Activated gamma-delta T cell (primary cell): Measurements from ENCODE around the gene TUBAL3.
"Not testable (repeated sequence)": the region's sequence is repeated elsewhere in the genome, so short reads cannot be mapped to it uniquely, and the experiment has no call there.

Experiments used
- DNase-seq: peaks from one replicate; lab custom pipeline; 2025; lab: John Stamatoyannopoulos, UW

Gene TUBAL3

DNA sequence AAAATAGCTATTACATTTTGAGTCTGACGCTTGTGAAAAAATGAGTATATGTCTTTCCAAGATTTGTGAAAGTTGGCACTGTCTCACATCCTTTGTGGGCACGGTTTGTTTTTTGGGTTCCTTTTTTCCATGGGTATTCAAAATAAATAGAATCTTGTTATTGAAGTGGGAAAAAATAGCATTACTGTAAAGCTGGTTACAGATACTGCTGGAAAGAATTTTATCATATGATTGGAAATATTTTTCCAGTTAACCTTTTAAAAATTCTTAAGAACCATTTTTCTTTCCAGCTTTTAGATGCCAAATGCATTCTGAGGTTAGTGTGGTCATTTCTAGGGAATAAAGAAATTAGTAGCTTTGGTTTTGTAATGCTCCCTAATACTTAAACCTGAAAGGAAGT, 19.1 kb upstream of the TUBAL3 start:
- no peak for DNase-seq

DNA sequence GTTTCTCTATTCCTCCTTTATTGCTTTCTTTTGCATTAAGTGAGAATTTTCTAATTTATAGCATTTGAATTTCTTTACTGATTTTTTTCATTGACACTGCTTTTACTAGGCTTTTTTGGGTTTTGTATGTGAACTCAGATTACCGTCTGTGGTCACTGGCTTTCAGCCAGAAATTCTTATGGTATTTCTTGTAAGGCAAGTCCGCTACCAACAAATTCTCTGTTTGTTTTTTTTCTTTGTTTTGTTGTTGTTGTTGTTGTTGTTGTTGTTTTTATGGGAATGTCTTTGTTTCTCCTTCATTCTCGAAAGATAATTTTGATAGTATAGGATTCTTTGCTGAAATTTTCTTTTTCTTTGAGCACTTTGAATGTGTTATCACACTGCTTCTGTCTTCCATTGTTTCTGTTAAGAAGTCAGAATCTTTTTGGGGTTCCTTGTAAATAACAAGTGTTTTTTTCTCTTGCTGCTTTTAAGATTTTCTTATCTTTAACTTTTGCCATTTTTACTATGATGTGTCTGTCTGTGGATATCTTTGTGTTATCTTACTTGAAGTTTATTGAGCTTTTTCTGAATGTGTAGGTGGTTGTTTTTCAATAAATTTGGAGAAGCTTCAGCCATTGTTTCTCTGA, 15.0 kb upstream of the TUBAL3 start:
- DNase-seq, result no peak

DNA sequence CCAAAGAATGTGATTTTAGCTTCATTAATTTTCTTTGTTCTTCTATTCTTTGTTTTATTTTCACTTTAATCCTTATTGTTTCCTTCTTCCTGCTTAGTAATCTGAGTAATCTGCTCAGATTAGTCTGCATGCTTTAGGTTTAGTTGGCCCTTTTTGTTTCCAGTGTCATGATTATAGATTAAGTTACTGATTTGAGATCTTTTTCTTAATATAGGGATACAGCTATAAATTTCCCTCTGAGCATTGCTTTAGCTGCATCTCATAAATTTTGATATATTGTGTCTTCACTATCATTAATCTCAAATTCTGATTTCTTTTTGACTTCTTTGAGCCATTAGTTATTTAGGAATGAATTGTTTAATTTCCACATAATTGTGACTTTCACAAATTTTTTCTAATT, 14.0 kb upstream of the TUBAL3 start:
- DNase-seq, result no peak

DNA sequence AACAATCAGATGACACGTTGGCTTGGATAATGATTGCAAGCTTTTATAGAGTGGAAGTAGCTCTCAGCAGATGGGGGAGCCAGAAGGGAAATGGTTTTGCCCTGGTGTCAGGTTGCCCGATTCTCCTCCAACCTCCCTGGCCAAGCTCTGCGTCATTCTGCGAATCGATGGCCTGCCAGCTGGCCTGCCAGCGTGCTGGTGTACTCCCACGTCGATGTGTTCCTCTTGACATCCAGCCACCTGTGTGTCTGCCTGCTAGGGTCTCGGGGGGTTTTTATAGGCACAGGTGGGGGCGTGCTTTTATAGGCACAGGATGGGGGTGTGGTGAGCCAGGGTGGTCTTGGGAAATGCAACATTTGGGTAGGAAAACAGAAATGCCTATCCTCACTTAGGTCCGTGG, 12.4 kb upstream of the TUBAL3 start:
- no peak for DNase-seq

DNA sequence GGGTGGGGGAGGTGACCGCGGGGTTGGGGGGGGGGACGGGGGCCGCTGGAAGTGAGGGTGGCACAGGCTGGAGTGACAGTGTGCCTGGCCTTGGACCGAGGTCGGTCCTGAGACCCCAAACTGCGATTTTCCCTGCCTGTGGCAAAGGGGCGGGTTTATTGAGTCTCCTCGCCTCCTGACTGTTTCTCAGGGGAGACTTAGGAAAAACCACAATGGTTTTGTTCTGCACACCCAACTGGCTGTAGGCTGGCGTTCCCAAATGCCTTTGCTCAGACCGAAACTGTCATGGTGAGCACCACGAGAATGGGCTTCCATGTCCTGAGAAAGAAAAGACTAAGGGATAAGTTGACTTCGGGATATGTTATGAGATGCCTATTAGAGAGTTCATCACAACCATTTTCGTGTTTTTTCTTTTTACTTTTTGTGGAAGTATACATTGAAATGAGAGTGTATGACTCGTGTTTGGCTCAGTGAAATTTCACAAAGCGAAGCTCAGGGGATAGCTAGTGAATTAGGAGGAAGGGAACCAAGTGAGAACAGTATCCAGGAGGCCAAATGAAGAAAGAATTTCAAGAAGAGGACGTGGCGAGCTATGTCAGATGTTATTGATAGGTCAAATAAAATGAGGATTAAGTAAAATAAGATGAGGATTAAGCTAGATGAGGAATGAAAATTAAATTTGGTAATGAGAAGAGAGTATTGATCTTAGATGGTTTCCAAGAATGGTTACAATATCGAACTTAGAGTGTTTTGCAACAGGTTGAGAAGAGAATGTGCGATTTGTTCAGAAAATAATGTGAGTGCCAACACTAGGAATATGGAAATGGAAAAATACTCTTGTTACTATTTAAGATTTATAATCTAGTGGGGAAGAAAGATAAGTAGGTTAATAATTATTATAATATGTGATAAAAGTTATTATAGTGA, 8.6 kb upstream of the TUBAL3 start:
- no peak for DNase-seq

DNA sequence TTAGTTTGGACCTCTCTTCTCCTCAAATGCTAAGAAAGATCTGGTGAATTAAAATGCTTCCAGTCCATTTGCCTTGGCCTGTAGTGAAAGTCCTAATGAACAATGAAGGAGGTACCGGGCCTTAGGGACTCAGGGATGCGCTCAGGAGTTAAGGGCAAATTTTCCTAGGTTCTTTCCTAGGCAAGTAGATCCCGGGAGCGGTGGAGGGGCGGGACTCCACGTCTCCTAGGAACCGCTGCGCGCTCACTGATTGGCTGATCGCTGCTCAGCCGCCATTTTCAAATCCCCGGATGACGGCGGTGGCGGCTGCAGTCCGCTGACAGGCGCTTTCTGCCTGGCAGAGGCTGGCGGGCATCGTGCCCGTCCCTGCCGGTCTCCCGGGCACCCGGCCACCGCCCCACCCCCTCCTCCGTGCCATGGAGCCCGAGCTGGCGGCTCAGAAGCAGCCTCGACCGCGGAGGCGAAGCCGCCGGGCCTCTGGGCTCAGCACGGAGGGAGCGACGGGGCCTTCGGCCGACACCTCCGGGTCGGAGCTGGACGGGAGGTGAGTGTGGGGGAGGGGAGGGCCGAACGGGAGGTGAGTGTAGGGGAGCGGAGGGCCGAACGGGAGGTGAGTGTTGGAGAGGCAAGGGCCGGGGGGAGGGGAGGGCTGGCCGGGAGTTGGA, 7.8 kb upstream of the TUBAL3 start, which contains the start of gene NET1:
Gene NET1 (plus strand): TSS at position 281 of the 665 bp plus-strand sequence. CDS start 136 bp downstream, at position 417.
- DNase-seq, result peak; percentile 38

DNA sequence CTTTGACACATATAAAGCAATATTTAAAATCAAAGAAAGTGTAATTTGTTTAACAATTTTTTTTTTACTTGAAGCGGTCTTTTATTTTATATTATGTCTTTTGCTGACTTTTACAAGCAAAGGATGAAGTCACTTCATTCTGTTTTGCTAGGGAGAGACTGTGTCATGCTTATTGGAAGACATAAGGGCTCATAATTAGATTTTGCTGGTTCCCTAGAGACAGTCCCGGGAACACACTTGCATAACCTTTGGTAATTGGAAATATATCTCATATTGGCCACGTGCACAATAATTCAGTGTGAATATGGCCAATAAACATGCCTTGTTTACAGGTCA, 7.3 kb upstream of the TUBAL3 start:
- DNase-seq, result no peak

DNA sequence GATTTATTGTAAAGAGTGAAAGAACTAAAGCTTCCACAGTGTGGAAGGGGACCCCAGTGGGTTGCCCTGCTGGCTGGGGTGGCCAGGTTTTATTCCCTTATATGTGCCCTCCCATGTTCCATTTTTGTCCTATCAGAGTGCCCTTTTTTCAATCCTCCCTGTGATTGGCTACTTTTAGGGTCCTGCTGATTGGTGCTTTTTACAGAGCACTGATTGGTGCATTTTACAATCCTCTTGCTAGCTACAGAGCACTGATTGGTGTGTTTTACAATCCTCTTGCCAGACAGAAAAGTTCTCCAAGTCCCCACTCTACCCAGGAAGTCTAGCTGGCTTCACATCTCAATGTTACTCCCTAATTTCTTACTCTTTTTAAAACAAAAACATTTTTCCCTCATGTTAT, 6.2 kb upstream of the TUBAL3 start:
- DNase-seq, result not testable (repeated sequence)

DNA sequence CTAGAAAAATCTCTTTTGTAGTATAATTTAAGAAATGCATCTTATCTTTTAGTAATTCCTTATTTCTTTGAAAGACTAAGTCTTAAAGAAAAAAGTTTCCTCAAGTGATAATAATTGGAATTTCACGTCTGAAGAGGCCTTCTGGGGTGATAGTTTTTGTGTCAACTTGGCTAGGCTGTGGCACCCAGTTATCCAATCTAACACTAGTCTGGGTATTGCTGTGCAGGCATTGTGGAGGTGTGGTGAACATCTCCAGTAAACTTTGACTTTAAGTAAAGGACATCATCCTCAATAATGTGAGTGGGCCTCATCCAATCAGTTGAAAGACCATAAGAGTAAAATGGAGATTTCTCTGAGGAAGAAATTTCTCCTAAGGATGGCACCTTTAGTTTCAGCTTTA, 2.3 kb upstream of the TUBAL3 start:
- no peak for DNase-seq

DNA sequence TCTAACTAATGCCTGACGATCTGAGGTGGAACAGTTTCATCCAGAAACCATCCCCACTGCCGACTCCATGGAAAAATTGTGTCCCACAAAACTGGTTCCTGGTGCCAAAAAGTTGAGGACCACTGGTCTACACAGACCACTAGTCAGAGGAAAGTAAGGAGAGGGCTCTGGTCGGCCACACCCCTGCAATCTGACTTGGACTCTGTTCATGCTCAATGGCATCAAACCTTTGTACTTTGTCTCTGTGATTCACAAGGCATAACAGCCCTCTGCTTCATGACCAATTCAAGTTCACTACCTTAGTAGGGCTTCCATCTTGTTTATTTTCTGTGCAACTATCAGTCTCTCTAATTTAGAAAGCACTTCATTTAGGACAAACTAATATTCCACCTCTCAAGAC, 1.8 kb downstream of the TUBAL3 start:
- DNase-seq, result no peak

DNA sequence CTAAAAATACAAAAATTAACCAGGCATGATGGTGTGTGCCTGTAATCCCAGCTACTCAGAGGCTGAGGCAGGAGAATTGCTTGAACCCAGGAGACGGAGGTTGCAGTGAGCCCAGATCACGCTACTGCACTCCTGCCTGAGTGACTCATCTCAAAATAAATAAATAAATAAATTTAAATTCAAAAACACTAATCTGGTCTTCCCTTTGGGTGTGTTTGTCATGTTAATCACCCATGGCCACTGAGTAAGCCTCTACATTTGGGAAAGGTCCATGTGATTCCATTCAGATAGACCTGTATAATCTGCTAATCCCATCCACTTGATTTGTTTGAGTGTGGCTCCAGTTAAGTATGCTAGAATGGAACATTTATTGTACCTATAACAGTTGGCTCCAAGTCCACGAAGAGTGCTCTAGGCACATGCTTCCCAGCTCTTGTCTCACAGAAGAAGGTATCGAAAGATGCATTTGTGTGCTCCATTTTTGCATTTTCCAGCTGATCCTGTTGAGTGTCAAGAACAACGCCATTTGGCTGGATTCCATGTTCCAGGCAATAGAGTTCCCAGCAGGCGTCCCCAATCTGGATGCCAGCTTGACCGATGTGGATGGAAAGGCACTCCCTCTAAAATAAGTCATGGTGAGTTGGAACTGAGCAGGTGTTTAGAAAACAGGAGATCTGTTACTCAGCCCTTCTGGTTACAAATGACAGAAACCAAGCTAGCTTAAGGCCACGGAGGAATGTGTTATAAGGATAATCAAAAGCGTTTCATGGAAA, 4.0 kb downstream of the TUBAL3 start:
- no peak for DNase-seq

DNA sequence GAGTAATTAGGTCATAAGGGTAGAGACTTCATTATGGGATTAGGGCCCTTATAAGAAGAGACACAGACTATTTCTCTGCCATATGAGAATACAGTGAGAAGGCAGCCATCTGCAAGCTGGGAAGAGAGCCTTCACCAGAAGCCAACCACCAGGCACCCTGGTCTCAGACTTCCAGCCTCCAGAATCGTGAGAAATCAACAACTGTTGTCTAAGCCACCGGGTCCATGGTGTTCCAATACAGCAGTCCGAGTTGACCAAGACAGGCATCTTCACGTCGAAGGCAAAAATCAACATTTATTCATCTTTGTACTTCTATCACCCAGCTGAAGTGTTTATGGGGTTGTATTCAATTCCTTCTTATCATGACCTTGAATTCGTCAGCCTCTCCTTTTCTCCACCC, 5.3 kb downstream of the TUBAL3 start:
- DNase-seq, result no peak

DNA sequence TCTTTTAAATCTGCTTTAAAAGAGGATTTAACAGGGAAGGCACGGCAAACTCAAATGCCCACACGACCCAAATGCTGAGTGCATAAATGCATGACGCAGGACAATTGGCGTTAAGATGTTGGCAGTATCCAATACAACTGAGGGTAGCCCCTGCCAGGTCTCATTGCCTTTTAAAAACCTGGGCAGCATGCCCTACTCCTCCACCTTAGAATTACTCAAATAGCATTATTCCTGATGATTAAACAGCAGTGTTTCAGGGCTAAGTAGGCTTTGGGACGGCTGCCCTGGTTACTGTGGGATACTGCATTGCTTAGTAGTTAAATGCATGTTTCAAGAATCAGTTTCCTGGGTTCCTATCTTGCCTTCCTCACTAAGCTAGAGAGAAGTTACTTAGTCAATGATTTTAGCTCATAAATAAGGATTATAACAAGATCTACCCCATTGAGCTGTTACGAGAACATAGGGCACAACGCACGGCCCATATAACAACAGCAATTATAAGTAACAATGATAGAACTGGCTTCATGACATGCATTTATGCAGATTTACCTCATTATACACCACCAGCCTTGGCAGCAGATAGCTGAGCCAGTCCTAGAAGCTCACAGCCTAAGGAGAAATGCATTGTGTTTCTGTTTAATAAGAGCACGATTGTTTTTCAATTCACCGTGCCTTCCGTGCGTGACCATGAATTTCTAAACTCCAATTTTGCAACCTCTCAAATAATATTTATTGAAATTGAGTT, 7.9 kb downstream of the TUBAL3 start:
- DNase-seq, result no peak

DNA sequence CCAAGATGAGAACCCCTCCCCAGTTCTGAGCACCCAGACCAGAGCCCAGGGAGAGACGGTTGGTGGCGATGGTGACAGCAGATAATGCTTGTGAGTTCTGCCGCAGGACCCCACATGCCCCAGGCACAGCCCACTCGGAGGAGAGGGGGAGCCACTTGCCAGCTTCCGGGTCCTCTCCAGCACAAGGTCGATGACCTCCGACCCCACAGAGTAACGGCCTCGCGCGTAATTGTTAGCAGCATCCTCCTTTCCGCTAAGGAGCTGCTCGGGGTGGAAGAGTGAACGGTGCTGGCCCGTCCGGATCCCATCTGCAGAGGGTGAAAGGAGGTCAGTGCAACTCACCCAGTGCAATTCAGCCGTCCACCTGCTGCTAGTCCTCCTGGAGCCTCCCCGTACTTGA, 9.5 kb downstream of the TUBAL3 start:
- no peak for DNase-seq

DNA sequence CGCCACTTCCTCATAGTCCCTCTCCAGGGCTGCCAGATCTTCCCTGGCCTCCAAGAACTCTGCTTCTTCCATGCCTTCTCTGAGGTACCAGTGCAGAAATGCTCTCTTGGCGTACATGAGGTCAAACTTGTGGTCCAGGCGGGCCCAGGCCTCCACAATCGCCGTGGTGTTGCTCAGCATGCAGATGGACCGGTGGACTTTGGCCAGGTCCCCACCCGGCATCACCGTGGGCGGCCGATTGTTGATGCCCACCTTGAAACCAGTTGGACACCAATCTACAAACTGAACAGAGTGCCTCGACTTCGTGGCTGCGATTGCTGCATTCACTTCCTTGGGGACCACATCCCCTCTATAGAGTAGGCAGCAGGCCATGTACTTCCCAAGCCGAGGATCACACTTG, 11.1 kb downstream of the TUBAL3 start:
- DNase-seq, result no peak

DNA sequence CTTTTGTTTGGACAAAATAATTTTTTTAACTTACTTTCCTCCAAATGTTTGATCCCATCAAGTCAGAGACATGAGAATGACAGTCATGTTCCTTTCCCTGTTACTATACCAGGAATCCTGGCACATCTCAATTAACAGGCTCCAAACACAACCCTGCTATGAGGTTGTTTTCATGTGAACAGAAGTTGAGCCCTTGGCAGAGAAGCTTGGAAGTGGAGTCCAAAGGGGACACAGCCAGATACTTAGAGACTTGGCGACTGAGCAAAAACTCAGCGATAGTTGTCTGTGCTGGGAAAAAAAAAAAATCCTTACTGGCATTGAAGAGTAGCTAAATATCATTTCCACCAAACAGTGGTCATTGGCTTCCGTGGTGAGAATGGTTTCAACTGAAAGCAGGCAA, 12.8 kb downstream of the TUBAL3 start:
- no peak for DNase-seq

DNA sequence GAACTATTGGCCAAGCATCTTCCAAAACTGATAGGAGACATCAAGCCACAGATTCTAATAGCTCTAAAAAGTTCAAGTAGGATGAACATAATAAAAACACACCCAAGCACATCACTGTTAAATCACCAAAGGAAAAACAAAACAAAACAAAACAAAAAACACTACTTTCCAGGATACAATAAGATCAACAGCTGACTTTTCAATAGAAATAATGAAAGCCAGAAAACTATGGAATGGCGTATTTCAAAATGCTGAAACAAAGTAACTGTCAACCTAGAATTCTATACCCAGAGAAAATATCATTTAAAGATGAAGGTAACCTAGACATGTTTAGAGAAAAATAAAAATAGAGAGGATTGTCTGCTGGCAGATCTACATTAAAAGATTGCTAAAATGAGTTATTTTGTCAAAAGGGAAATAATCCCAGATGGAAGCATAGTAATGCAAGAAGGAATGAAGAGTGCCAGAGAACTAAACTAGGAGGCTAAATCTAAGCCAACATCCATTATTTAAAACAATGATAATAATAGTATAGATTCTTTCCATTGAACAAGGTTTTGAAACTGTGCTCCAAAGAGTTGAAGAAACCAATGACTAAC, 13.9 kb downstream of the TUBAL3 start:
- DNase-seq, result no peak

DNA sequence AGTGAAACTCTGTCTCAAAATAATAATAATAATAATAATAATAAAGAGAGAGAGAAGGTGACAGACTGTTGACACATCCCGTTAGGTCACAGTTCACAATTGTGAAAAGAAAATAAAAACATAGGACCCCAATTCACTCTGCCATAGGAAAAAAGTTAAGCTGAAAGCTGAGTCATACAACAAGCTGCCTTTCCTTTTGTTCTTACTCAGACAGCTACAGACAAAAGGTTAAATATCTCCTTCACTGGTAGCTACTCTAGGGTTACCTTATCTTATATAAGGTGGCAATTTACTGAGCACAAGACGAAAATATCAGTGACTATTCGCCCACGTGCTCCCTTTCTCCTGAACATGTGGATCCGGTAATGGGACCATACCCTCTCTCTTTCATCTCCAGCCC, 17.5 kb downstream of the TUBAL3 start:
- DNase-seq, result no peak

DNA sequence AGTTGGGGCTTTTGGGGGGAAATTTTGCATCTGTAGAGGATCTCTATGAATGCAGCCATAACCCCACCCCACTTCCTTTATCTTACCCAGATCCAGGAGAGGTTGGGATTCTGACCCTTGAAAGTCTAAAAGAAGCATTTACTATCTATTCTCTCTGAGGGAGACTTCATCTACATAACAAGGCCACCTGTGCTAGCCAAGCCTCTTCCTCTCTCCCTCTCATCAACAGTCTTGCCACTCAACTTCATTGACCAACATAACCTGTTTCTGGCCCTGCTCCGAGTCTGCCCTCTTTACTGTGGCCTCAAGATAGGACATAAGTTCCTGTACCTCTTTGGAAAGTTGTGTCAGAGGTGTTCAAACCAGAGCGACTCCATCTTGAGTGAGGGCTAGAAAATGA, 19.4 kb downstream of the TUBAL3 start:
- DNase-seq, result no peak

DNA sequence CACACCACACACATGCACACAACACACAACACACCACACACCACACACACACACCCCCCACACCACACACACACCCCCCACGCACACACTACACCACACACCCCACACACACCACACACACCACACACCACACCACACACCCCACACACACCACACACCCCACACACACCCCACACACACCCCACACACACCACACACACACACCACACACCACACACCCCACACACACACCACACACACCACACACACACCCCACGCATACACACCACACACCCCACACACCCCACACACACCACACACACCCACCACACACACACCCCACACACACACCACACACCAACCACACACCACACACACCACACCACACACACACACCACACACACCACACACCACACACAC, 23.4 kb downstream of the TUBAL3 start:
- DNase-seq, result no peak

DNA sequence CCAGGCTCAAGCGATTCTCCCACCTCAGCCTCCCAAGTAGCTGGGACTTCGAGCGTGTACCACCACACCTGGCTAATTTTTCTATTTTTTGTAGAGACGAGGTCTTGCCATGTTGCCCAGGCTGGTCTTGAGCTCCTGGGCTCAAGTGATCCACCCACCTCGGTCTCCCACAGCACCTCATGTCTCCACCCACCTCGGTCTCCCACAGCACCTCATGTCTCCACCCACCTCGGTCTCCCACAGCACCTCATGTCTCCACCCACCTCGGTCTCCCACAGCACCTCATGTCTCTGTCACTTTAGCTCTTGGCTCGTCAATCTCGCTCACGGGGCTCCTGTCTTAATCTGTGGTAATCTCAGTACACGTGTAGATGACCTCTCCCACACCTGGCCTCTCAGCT, 24.2 kb downstream of the TUBAL3 start:
- DNase-seq, result not testable (repeated sequence)
